GM19463 (cell line): ENCODE measurements around the gene CDK17.
"Not testable (repeated sequence)": the region's sequence is repeated elsewhere in the genome, so short reads cannot be mapped to it uniquely, and the experiment has no call there.

Experiments
- ATAC-seq: cut with Tn5 transposase; IDR thresholded peaks from one replicate; pipeline ENCODE4 v1.9.1; 2021; ENCODE audit warnings: mild to moderate bottlenecking, moderate library complexity; ENCODE audit not compliant: unreplicated experiment

The CDK17 gene

DNA sequence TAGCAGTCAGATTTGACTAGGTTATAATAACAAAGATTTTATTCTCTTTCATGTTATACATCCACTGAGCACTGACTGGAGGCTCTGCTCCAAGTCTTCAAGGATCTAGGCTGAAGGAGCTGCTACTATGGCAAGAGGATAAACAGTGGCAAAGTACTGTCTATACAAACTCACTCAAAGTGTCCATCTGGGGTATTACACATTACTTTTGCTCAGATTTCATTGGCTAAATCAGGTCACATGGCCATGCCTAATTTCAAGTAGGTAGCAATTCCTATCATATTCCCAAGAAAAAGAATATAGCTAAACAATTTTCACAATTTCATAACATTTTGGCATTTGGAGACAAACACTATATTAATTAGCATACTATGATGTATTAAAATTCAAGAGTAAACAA, 40.9 kb downstream of the CDK17 start:
- ATAC-seq: no peak

DNA sequence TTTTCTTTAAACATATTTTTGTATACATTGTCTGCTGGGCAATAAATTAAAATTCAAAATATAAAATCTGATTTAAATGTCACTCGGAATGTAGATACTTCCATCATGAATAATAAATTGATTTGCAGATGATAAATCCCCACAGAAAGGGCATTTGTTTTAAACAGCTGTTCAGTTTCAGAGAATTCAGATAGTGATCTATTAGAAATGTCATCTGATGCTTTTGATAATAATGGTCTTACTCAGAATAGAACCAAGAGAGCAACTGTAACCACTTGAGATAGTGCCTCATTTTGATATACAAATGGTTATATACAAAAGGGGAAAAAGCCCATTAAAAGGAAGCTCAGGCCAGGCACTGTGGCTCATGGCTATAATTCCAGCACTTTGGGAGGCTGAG, 43.4 kb downstream of the CDK17 start:
- no peak for ATAC-seq

DNA sequence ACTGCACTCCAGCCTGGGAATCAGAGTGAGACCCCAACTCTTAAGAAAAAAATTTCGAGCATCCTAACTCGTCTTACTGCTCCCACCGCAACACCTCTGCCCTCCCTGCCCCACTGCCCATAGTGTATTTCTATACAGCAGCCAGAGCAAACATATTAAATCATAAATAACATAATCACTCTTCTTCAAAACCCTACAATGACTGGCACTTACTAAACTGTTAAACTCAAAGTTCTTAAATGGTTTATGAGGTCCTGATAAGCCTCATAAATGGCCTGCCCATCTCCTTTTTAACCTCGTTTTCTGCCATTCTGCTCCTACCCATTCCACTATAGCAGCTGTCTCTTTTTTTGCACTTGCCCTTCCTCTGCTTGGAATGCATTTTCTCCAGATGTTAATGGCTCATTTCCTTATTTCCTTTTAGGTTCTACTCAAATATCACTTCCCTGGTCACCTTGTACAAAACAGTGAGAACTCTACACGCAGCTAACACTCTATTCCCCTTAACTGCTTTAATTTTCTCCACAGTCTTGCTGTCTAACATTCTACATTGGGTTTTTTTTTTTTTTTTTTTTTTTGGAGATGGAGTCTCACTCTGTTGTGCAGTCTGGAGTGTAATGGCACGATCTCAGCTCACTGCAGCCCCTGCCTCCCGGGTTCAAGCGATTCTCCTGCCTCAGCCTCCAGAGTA, 45.2 kb downstream of the CDK17 start:
- ATAC-seq: no peak

DNA sequence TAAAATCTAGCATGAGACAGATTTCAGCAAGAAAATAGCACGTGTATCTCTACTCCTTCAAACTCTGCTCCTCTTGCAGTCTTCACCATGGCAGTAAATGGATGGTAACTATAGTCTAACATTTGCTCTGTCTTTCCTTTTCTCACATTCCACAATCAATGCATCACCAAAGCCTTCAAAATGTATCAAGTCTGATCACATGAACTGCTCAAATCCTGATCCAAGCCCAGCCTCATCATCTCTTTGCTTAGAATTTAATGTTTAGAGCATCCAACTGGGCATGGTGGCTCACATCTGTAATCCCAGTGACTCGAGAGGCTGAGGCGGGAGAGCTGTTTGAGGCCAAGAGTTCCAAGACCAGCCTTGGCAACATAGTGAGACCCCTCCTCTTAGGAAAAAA, 45.9 kb downstream of the CDK17 start:
- ATAC-seq: no peak

DNA sequence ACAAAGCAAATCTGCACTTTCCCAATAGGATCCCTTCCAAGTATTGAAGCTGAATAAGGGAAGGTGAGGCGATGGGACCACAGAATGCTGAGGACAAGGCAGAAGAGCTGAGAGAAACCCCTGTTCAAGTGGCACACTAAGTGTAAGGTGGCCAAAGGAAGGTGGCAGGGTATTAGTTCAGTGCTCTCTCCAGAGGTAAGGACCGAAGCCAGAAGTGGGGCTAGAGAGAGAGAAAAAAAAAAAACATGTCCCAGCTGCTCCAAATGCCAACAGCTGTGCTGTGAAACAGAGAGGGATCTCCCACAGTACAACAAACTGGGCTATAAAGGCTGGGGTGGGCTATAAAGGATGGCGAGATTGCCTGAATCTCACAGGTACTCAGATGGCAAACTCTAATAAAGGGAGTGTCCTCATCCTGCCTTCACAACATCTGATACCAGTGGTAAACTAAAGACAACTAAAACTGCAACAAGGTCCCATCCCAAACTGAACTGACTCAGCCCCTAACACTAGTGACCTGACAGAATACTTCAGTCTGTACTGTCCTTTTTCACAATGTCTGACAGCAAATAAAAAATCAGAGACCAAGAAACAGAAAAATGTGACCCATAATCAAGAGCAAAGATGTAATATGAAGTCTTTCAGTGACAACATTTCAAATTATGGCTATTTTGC, 47.9 kb downstream of the CDK17 start:
- no peak for ATAC-seq

DNA sequence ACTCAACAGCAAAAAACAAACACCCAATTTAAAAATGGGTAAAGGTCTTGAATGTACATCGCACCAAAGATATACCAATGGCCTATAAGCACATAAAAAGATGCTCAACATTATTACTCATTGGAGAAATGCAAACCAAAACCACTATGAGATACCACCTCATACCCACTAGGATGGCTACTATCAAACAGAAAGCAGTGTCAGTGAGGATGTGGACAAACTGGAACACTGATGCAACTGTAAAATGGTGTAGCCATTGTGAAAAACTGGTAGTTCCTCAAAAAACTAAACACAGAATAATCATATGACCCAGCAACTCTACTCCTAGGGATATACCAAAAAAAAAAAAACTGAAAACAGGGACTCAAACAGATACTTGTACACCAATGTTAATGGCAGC, 49.3 kb downstream of the CDK17 start:
- ATAC-seq: no peak

DNA sequence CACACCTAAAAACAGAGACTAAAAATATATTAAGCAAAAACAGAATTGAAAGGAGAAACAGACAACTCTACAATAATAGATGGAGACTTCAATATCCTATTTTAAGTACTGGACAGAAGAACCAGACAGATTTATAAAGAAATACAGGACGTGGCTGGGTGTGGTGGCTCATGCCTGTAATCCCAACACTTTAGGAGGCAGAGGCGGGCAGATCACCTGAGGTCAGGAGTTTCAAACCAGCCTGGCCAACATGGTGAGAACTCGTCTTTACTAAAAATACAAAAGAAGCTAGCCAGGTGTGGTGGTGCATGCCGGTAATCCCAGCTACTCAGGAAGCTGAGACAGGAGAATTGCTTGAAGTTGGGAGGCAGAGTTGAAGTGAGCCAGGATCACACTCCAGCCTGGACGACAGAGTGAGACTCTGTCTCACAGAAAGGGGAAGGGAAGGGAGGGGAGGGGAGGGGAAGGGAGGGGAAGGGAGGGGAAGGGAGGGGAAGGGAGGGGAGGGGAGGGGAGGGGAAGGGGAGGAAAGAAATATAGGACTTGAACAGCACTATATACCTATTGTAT, 53.0 kb downstream of the CDK17 start:
- no peak for ATAC-seq

DNA sequence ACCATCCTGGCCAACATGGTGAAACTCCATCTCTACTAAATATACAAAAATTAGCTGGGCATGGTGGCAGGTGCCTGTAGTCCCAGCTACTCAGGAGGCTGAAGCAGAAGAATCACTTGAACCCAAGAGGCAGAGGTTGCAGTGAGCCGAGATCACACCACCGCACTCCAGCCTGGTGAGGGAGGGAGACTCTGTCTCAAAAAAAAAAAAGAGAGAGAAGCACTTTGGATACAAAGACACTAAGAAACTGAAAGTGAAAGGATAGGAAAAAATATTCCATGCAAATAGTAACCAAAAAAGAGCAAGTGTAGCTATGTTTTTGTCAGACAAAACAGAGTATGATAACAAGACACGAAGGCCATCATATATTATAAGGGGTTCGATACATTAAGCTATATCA, 53.5 kb downstream of the CDK17 start:
- ATAC-seq: not testable (repeated sequence)

DNA sequence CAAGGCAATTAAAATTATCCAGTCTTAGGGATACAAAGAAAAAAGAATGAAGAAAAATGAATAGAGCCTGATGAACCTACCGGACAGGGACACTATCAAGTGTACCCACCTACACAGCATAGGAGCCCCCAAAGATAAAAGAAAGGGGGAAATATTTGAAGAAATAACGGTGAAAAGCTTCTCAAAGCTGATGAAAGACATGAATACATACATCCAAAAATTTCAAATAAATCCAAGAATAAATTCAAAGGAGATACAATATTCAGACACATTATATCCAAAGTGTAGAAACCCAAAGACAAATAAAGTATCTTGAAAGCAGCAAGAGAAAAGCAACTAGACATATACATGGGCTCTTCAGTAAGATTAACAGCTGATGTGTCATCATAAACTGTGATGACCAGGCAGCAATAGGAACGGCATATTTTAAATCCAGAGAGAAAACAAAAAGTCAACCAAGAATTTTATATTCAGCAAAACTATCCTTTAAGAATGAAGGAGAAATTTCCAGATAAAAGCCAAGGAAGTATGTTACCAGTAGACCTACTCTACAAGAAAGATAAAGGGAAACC, 56.0 kb downstream of the CDK17 start:
- no peak for ATAC-seq

DNA sequence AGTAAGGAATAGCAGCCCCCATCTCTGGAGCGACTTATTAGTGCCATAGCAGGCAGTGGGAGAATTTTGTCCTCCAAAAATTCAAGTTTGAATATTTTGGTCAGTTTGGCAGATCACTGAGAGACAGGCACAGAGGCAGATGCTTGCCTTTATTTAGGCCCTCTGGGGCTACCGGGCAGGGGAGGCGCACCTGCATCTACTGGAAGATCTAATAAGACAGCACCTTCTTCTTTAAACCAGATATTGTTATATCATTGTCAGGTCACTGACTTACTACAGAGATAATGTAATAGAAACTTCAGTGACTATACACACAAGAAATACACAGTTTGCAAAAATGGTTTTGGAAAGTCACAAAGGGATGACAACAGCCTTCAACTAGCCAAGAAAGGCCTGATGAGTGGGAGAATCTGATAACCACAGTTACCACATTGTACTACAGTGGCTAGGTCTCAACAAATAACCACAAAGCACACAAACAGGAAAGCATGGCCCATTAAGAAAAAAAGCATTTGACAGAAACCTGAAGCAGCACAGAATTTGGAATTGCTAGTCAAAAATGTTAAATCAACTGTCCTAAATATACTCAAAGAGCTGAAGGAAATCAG, 56.8 kb downstream of the CDK17 start:
- no peak for ATAC-seq

DNA sequence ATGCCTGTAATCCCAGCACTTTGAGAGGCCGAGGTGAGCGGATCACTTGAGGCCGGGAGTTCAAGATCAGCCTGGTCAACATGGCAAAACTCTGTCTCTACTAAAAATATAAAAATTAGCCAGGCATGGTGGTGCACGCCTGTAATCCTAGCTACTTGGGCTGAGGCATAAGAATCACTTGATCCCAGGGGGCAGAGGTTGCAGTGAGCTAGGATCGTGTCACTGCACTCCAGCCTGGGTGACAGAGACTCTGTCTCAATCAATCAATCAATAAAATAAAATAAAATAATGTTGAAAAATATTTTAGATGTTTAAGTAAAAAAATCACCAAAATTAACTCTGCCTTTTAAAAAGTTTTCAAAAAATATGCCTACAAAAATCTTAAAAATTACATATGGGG, 60.6 kb downstream of the CDK17 start:
- ATAC-seq: not testable (repeated sequence)

DNA sequence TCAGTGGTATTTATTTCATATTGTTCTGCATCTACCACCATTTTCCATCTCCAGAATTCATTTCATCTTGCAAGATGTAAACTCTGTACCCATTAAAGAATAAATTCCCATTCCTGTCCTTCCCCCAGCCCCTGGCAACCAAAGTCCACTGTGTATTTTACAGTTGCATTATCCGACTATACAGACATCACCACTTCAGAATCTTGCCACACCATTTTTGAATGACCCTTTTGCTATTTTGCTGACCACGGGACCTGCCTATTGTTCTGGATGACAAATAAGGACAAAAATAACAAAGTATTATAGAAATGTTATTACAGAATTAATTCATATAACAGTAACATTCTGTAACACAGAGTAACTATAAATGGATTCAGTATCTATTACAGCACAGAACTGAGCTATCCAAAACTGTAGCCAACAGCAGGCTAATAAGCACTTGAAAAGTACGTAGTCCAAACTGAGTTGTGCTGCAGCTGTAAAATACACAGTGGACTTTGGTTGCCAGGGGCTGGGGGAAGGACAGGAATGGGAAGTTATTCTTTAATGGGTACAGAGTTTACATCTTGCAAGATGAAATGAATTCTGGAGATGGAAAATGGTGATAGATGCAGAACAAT, 61.3 kb downstream of the CDK17 start:
- ATAC-seq: no peak

DNA sequence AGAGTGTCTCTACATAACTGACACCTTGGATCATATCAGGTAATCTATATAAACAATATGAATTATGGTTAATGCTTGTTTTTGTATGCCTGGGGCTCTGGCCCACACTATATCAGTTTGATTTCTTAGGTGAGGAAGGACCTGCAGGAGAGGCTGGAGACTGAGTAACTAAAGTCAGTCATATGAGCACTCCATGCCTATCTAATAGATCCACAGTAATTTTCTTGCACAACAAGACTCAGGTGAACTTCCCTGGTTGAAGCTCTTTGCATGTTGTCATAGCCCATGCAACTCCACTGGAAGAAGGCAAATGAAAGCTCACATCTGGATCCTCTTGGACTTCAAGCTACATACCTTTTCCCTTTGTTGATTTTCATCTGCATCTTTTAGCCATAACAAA, 62.3 kb downstream of the CDK17 start:
- no peak for ATAC-seq

DNA sequence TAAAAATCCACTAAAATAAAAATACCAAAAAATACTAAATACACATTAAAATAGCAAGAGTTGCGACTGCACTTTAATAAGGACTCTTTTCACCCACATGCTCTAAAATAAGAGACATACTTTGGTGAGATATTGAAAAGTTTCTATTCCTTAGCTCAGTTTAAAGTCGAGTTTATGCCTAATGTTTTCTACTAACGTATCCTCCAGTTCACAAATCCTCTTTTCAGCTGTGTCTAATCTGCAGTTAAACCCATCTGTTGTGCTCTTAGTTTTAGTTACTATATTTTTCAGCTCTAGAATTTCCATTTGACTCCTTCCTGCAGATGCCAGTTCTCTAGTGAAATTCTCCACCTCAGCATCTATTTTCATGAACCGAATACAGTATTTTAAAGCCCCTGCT, 63.8 kb downstream of the CDK17 start:
- ATAC-seq: no peak

DNA sequence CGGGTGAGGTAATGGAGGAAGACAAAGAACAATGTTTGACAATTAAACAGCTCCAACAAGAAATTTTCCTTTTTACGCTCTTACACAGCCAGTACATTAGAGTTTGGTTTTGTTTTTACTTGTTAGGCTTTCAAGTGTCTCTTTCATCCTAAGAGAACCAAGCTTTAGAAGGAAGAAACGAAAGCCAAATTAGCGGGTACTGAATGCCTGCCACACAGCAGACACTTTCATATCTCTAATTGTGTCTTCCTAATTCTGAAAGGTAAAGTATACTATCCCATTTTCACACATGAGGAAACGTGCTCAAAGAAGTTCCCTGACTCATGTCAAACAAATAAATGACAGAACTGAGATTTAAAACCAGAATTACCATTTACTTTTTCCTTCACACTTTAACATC, 65.0 kb downstream of the CDK17 start:
- peak; percentile 90 for ATAC-seq

DNA sequence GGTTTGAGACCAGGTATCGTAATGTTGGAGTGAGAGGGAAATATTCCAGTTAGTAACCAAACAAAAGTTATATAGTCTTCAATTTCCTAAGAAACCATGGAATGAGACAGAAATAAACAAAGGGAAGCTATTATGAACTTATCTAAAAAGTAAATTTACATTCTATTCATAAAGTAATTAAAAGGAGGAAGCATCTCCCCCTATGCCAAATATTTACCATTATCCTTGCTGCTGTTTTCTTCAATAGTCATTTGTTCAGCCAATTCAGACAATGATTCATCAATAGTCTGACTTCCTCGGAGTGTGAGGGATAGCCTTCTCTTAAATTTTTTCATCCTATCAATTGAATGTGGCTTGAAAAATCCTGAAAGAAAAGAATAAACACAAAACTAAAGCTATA, 65.7 kb downstream of the CDK17 start:
- ATAC-seq: no peak

DNA sequence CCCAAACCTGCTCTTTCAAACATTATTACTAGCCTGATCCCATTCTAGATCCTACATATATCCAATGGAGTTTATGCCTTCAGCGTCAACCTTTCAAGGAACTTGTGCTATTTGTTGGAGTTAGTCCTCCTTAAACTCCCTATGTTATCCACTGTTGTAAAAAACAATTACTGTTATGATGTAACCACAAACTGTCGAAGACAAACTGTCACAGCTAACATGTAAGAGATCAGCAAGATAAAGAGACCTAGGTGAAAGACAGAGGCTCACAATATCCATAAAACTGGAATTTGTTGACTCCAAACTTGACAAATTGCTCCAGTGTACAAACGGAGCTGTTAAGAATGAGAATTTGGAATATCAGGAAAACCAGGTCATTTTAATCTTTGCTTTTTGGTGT, 70.7 kb downstream of the CDK17 start:
- no peak for ATAC-seq

DNA sequence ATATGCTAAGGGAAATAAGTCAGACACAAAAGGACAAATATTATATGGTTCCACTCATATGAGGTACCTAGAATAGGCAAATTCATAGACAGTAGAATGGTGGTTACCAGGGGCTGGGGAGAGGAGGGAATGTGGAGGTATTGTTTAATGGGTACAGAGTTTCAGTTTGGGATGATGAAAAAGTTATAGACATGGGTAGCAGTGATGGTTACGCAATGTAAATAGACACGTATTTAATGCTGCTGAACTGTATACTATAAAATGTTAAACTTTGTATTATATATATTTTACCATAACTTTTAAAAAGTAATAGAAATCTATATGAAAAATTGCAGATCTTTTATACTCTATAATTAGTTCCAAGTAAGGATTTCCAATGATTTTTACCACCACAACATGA, 71.2 kb downstream of the CDK17 start:
- ATAC-seq: no peak

DNA sequence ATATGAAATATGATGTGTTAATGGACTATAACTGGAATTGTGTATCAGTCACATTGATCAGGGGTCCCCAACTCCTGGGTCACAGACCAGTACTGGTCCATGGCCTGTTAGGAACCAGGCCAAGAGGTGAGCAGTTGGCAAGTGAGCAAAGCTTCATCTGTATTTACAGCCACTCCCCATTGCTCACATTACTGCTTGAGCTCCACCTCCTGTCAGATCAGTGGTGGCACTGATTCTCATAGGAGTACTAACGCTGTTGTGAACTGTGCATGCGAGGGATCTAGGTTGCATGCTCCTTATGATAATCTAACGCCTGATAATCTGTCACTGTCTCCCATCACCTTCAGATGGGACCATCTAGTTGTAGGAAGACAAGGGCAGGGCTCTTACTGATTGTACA, 72.3 kb downstream of the CDK17 start:
- ATAC-seq: peak; percentile 24

DNA sequence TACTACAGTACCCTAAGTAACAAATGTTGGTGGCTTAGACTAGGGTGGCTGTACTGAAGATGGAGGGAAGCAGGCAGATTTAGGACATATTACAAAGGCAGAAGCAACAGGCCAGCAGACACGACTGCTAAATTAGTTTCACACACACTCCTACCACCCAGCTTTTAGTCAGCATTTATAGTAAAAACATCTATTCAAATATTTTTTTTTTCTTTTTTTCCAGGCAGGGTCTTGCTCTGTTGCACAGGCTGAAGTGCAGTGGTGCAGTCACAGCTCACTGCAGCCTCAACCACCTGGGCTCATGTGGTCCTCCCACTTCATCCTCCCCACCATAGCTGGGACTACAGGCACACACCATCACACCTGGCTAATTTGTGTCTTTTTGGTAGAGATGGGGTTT, 72.9 kb downstream of the CDK17 start:
- ATAC-seq: peak; percentile 86

DNA sequence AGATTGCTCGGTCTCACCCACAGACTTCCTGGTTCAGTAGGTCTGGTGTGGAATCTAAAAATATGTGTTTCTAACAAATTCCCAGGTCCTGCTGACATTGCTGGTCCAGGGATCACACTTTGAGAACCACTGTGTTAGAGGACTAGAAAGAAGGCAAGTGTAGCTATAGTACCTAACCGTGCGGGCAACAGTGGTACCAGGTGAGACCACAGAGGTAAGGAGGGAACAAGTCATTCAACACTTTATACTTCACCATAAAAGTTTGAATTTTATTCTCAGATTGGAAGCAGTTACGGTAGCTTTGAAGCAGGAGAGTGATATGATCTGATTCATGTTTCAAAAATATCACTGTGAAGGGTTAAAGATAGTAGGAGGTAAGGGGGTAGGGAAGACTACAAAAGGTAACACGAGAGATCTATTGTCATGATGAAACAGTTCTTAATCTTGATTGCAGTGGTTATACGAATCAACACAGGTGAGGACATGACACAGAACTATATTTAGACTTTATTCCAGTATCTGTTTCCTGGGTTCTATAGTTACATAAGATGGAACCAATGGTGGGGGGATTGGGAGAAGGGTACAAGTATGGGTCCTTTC, 73.5 kb downstream of the CDK17 start:
- no peak for ATAC-seq
